ENCODE measurements around the gene GINS1.

DNA sequence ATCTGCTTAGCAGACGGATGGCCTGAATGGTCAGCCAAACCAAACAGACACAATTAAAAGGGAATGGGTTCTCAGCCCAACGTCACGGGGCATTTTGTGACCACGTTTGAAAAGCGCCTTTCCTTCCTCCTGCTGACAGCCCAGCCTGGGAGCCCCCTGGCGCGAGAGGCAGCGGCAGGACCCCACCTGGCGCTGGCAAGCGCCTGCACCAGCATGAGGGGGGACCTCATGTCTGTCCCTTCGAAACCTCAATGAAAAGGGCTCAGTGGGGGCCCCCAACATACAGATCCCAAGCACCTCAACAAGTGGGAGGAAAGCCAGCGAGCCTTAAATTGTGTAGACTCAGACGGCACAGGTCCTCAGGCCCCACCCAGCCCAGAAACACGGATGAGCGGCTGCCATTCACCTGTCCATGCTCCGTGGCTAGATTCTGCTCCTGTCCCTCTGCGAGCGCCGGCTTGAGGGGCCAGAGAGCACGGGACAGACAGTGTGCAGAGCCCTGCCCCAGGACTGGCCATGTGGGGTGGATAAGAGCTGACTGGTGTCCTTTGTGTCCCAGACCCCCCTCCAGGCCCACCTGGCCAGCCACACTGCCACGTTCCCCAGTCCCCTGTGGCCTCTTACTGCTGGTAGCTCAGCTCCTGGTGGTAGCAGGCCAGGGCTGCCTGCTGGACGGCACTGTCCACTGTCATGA is 90.3 kb downstream of the GINS1 start:
- TF ChIP-seq, protein P1, sequence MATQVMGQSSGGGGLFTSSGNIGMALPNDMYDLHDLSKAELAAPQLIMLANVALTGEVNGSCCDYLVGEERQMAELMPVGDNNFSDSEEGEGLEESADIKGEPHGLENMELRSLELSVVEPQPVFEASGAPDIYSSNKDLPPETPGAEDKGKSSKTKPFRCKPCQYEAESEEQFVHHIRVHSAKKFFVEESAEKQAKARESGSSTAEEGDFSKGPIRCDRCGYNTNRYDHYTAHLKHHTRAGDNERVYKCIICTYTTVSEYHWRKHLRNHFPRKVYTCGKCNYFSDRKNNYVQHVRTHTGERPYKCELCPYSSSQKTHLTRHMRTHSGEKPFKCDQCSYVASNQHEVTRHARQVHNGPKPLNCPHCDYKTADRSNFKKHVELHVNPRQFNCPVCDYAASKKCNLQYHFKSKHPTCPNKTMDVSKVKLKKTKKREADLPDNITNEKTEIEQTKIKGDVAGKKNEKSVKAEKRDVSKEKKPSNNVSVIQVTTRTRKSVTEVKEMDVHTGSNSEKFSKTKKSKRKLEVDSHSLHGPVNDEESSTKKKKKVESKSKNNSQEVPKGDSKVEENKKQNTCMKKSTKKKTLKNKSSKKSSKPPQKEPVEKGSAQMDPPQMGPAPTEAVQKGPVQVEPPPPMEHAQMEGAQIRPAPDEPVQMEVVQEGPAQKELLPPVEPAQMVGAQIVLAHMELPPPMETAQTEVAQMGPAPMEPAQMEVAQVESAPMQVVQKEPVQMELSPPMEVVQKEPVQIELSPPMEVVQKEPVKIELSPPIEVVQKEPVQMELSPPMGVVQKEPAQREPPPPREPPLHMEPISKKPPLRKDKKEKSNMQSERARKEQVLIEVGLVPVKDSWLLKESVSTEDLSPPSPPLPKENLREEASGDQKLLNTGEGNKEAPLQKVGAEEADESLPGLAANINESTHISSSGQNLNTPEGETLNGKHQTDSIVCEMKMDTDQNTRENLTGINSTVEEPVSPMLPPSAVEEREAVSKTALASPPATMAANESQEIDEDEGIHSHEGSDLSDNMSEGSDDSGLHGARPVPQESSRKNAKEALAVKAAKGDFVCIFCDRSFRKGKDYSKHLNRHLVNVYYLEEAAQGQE (IDR thresholded peaks at IDR 0.05), result no peak
- TF ChIP-seq GABPA (IDR thresholded peaks at IDR 0.05 in 1 of 2, conservative IDR thresholded peaks at IDR 0.05 in 1 of 2) (no peak), HNF4G (IDR thresholded peaks at IDR 0.05) (no peak), TAF1 (conservative IDR thresholded peaks at IDR 0.05) (no peak), EGR1 (IDR thresholded peaks at IDR 0.05; ENCODE audit: low read depth in 2 of 2) (no peak), YY1 (IDR thresholded peaks at IDR 0.05) (no peak), JUND (IDR thresholded peaks at IDR 0.05) (no peak), SP1 (IDR thresholded peaks at IDR 0.05) (no peak), RAD21 (IDR thresholded peaks at IDR 0.05) (no peak)
- TF ChIP-seq, protein P2, sequence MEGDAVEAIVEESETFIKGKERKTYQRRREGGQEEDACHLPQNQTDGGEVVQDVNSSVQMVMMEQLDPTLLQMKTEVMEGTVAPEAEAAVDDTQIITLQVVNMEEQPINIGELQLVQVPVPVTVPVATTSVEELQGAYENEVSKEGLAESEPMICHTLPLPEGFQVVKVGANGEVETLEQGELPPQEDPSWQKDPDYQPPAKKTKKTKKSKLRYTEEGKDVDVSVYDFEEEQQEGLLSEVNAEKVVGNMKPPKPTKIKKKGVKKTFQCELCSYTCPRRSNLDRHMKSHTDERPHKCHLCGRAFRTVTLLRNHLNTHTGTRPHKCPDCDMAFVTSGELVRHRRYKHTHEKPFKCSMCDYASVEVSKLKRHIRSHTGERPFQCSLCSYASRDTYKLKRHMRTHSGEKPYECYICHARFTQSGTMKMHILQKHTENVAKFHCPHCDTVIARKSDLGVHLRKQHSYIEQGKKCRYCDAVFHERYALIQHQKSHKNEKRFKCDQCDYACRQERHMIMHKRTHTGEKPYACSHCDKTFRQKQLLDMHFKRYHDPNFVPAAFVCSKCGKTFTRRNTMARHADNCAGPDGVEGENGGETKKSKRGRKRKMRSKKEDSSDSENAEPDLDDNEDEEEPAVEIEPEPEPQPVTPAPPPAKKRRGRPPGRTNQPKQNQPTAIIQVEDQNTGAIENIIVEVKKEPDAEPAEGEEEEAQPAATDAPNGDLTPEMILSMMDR (IDR thresholded peaks at IDR 0.05; ENCODE audit: low read depth, low read length, missing input control), result no peak
- TF ChIP-seq, protein P3, sequence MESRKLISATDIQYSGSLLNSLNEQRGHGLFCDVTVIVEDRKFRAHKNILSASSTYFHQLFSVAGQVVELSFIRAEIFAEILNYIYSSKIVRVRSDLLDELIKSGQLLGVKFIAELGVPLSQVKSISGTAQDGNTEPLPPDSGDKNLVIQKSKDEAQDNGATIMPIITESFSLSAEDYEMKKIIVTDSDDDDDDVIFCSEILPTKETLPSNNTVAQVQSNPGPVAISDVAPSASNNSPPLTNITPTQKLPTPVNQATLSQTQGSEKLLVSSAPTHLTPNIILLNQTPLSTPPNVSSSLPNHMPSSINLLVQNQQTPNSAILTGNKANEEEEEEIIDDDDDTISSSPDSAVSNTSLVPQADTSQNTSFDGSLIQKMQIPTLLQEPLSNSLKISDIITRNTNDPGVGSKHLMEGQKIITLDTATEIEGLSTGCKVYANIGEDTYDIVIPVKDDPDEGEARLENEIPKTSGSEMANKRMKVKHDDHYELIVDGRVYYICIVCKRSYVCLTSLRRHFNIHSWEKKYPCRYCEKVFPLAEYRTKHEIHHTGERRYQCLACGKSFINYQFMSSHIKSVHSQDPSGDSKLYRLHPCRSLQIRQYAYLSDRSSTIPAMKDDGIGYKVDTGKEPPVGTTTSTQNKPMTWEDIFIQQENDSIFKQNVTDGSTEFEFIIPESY (IDR thresholded peaks at IDR 0.05), result no peak
- TF ChIP-seq, protein P4, sequence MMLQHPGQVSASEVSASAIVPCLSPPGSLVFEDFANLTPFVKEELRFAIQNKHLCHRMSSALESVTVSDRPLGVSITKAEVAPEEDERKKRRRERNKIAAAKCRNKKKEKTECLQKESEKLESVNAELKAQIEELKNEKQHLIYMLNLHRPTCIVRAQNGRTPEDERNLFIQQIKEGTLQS (IDR thresholded peaks at IDR 0.05), result no peak
- TF ChIP-seq, protein P5, sequence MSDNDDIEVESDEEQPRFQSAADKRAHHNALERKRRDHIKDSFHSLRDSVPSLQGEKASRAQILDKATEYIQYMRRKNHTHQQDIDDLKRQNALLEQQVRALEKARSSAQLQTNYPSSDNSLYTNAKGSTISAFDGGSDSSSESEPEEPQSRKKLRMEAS (IDR thresholded peaks at IDR 0.05), result no peak
